Neural progenitor cell (in vitro differentiated cells): ENCODE results near the gene MRPL27. TPM values are rescaled to one million over a fixed set of nuclear protein-coding genes. Genes with fewer than 3 reads are reported as not detected.

Experiments
- DNase-seq: peaks from one replicate; pipeline ENCODE4 v3.0.0-alpha.2; 2016; ENCODE audit warnings: low spot score
- H2AFZ ChIP-seq: fragments of 200-600 bp; sonication (generic); replicated peaks from 2 replicates; pipeline ENCODE4 v1.6.1; 2016; ENCODE audit warnings: antibody characterized with exemption
- H3F3A ChIP-seq: fragments of 200-600 bp; sonication (generic); 2 replicates; pipeline ENCODE4 v1.6.1; 2016; ENCODE audit warnings: antibody characterized with exemption, low read depth
- H3K27ac ChIP-seq: fragments of 200-600 bp; sonication (generic); 2 replicates; pipeline ENCODE4 v1.5.1; 2016; ENCODE audit warnings: mild to moderate bottlenecking
- H3K27me3 ChIP-seq: fragments of 200-600 bp; sonication (generic); 2 replicates; pipeline ENCODE4 v1.6.1; 2016; ENCODE audit warnings: mild to moderate bottlenecking, moderate library complexity
- H3K36me3 ChIP-seq: fragments of 200-600 bp; sonication (generic); 2 replicates; pipeline ENCODE4 v1.5.1; 2016
- H3K4me1 ChIP-seq: fragments of 200-600 bp; sonication (generic); 2 replicates; pipeline ENCODE4 v1.6.1; 2016; ENCODE audit warnings: mixed run types
- H3K4me2 ChIP-seq: fragments of 200-600 bp; sonication (generic); 2 replicates; pipeline ENCODE4 v1.6.1; 2016
- H3K4me3 ChIP-seq: fragments of 200-600 bp; sonication (generic); 2 replicates; pipeline ENCODE4 v1.5.1; 2016
- H3K79me2 ChIP-seq: fragments of 200-600 bp; sonication (generic); 2 replicates; pipeline ENCODE4 v1.6.1; 2016; ENCODE audit warnings: low read depth
- H3K9ac ChIP-seq: fragments of 200-600 bp; sonication (generic); 2 replicates; pipeline ENCODE4 v1.6.1; 2016
- H3K9me3 ChIP-seq: fragments of 200-600 bp; sonication (generic); 2 replicates; pipeline ENCODE4 v1.5.1; 2016; ENCODE audit warnings: low read depth
- H4K20me1 ChIP-seq: fragments of 200-600 bp; sonication (generic); 2 replicates; pipeline ENCODE4 v1.6.1; 2016; ENCODE audit warnings: low read depth
- H3K27ac Mint-ChIP-seq: 3 replicates; pipeline ENCODE4 v1.8.0; 2021; ENCODE audit warnings: mixed read lengths
- H3K27me3 Mint-ChIP-seq: 2 replicates; pipeline ENCODE4 v1.8.0; 2022; ENCODE audit warnings: low read depth, mild to moderate bottlenecking, inconsistent platforms, moderate library complexity, mixed read lengths; ENCODE audit not compliant: insufficient read depth
- H3K36me3 Mint-ChIP-seq: 3 replicates; pipeline ENCODE4 v1.8.0; 2021; ENCODE audit warnings: mixed read lengths
- H3K4me1 Mint-ChIP-seq: 3 replicates; pipeline ENCODE4 v1.8.0; 2021; ENCODE audit warnings: mixed read lengths
- H3K4me3 Mint-ChIP-seq: 3 replicates; pipeline ENCODE4 v1.8.0; 2021; ENCODE audit warnings: mild to moderate bottlenecking, moderate library complexity, mixed read lengths
- H3K9me3 Mint-ChIP-seq: 3 replicates; pipeline ENCODE4 v1.8.0; 2020; ENCODE audit warnings: mixed read lengths
- EZH2 ChIP-seq: fragments of 200-600 bp; sonication (generic); IDR thresholded peaks from 2 replicates; pipeline ENCODE4 v1.6.1; 2017; ENCODE audit warnings: antibody characterized with exemption, mild to moderate bottlenecking, moderate library complexity
- EZH2phosphoT487 ChIP-seq: fragments of 200-600 bp; sonication (generic); IDR thresholded peaks from 2 replicates; pipeline ENCODE4 v1.6.1; 2017; ENCODE audit warnings: antibody characterized with exemption
- total RNA-seq: library from RNA; depleted of rRNA; stranded (reverse); fragments of >200 nt; gene quantifications from 2 replicates; pipeline ENCODE4 v1.2.3, GENCODE V29; 2015; ENCODE audit warnings: low replicate concordance
- TF ChIP-seq, protein P1 (sequence below): fragments of 200-600 bp; sonication (generic); IDR thresholded peaks from 2 replicates; pipeline ENCODE4 v1.5.1; 2017; ENCODE audit warnings: antibody characterized with exemption, mild to moderate bottlenecking

Gene MRPL27
- total RNA-seq, 1 donor from 2014 or later, result 39.1 TPM

DNA sequence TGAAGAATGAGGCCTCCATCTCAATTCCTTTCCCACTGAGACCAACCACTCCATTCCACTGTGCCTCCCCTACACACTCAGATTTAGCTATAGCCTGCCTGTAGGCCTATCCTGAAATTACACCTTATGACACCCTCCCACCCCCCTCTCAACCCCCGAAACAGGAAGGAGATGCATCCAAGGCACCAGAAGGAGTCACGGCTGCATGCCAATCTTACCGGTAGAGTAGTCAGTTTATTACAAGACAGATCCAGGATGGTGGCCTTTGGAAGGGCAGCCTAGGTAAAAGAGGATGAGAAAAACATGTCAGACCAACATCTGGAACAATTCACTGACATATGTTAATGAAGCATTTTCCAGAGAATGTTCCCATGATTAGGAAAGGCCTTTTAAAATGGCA is 21.7 kb upstream of the MRPL27 start:
- Histone ChIP-seq H3K9me3 (no peaks in the 10 kb centered on the region), H3K79me2 (peaks cover 26% of the 10 kb centered on the region), H3K4me2 (no peak overlapping the region), H3K4me3 (no peak overlapping the region), H2AFZ (no peak overlapping the region), H3K9ac (no peak overlapping the region), H3K27me3 (no peaks in the 10 kb centered on the region), H3K36me3 (no peaks in the 10 kb centered on the region), H3K4me1 (peaks cover 9% of the 10 kb centered on the region), H3K27ac (no peak overlapping the region), H4K20me1 (peaks cover 19% of the 10 kb centered on the region), H3F3A (no peaks in the 10 kb centered on the region)
- TF ChIP-seq EZH2phosphoT487 (no peak), EZH2 (no peak)
- TF ChIP-seq, protein P1, sequence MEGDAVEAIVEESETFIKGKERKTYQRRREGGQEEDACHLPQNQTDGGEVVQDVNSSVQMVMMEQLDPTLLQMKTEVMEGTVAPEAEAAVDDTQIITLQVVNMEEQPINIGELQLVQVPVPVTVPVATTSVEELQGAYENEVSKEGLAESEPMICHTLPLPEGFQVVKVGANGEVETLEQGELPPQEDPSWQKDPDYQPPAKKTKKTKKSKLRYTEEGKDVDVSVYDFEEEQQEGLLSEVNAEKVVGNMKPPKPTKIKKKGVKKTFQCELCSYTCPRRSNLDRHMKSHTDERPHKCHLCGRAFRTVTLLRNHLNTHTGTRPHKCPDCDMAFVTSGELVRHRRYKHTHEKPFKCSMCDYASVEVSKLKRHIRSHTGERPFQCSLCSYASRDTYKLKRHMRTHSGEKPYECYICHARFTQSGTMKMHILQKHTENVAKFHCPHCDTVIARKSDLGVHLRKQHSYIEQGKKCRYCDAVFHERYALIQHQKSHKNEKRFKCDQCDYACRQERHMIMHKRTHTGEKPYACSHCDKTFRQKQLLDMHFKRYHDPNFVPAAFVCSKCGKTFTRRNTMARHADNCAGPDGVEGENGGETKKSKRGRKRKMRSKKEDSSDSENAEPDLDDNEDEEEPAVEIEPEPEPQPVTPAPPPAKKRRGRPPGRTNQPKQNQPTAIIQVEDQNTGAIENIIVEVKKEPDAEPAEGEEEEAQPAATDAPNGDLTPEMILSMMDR, result no peak
- Mint-ChIP-seq H3K9me3 (peaks cover 4% of the 10 kb centered on the region), H3K27ac (no peak overlapping the region), H3K4me3 (peak overlapping the region; percentile 93), H3K27me3 (peaks cover 6% of the 10 kb centered on the region), H3K4me1 (peaks cover 17% of the 10 kb centered on the region), H3K36me3 (peaks cover 20% of the 10 kb centered on the region)
- DNase-seq, result no peak

DNA sequence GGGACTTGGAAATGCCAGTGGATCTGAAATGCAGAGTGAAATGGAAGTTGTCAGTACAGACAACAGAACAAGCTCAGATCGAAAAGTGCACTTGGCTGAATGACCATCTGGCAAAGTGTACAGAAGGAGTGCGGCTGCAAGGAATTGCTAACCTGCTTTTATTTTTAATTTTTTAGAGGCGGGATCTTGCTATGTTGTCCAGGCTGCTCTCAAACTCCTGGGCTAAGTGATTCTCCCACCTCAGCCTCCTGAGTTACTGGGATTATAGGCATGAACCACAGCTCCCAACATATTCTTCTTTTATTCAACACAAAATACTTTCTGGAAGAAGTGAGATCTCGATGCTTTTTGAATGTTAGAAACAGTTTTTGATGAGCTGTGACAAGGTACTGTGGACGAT is 20.7 kb upstream of the MRPL27 start:
- H3K27me3 ChIP-seq, result no peaks in the 10 kb centered on the region
- H3K9me3 Mint-ChIP-seq, result no peaks in the 10 kb centered on the region
- no peaks in the 10 kb centered on the region for H3K36me3 ChIP-seq
- no peak overlapping the region for H3K4me3 Mint-ChIP-seq
- peaks cover 26% of the 10 kb centered on the region for H3K79me2 ChIP-seq
- H3K27ac Mint-ChIP-seq, result no peak overlapping the region
- H3K4me1 ChIP-seq, result peaks cover 9% of the 10 kb centered on the region
- H3K4me1 Mint-ChIP-seq, result peaks cover 17% of the 10 kb centered on the region
- no peak overlapping the region for H3K4me3 ChIP-seq
- H4K20me1 ChIP-seq, result peaks cover 19% of the 10 kb centered on the region
- peaks cover 22% of the 10 kb centered on the region for H3K36me3 Mint-ChIP-seq
- no peak overlapping the region for H3K4me2 ChIP-seq
- H3K9ac ChIP-seq, result no peak overlapping the region
- no peak for DNase-seq
- peaks cover 6% of the 10 kb centered on the region for H3K27me3 Mint-ChIP-seq
- no peak overlapping the region for H3K27ac ChIP-seq
- TF ChIP-seq, protein P1, result no peak
- TF ChIP-seq EZH2 (no peak), EZH2phosphoT487 (no peak)
- no peaks in the 10 kb centered on the region for H3F3A ChIP-seq
- no peak overlapping the region for H2AFZ ChIP-seq
- H3K9me3 ChIP-seq, result no peaks in the 10 kb centered on the region

DNA sequence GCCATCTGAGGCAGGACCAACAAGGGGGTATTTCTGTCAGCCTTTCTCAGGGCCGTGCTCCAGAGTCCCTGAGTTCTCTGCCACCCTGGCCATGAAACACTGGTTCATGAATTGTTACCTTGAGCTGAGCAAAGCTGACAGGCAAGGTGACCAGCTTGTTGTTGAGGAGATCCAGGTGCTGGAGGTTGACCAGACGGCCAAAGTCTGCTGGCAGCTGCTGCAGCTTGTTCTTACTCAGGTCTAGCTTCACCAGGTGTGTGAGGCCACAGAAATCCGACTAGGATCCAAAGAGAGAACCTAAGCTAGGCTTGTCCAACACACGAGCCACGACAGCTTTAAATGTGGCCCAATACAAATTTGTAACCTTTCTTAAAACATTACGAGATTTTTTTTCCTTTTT is 19.6 kb upstream of the MRPL27 start:
- H3K4me3 ChIP-seq, result no peak overlapping the region
- TF ChIP-seq EZH2phosphoT487 (no peak), EZH2 (no peak)
- TF ChIP-seq, protein P1, result no peak
- peaks cover 27% of the 10 kb centered on the region for H3K36me3 Mint-ChIP-seq
- H3K4me3 Mint-ChIP-seq, result no peak overlapping the region
- H3K9me3 Mint-ChIP-seq, result no peaks in the 10 kb centered on the region
- peaks cover 23% of the 10 kb centered on the region for H4K20me1 ChIP-seq
- H3K4me1 ChIP-seq, result peaks cover 9% of the 10 kb centered on the region
- H3K4me2 ChIP-seq, result no peak overlapping the region
- H2AFZ ChIP-seq, result no peak overlapping the region
- H3K79me2 ChIP-seq, result peaks cover 26% of the 10 kb centered on the region
- H3K27me3 ChIP-seq, result no peaks in the 10 kb centered on the region
- H3K27ac Mint-ChIP-seq, result no peak overlapping the region
- H3K27me3 Mint-ChIP-seq, result peaks cover 3% of the 10 kb centered on the region
- no peaks in the 10 kb centered on the region for H3K9me3 ChIP-seq
- no peak for DNase-seq
- H3K9ac ChIP-seq, result no peak overlapping the region
- no peaks in the 10 kb centered on the region for H3K36me3 ChIP-seq
- H3K4me1 Mint-ChIP-seq, result peaks cover 15% of the 10 kb centered on the region
- no peak overlapping the region for H3K27ac ChIP-seq
- H3F3A ChIP-seq, result no peaks in the 10 kb centered on the region
